HL-60 (cell line): ENCODE measurements around the gene FREM1.

Experiments
- DNase-seq, 2 experiments: peaks; one replicate each; pipeline ENCODE4 v3.0.0-alpha.2; 2010 to 2020; ENCODE audit warnings: low read depth in 1 of 2, low spot score in 1 of 2
- H3K27ac ChIP-seq: fragments of 250-450 bp; sonication (Bioruptor Pico); replicated peaks from 2 replicates; pipeline ENCODE4 v1.5.1; 2020; ENCODE audit warnings: mild to moderate bottlenecking, moderate library complexity
- H3K27me3 ChIP-seq: fragments of 250-450 bp; sonication (Bioruptor Pico); 2 replicates; pipeline ENCODE4 v1.5.1; 2021; ENCODE audit warnings: mild to moderate bottlenecking, moderate library complexity; ENCODE audit not compliant: insufficient read depth, poor library complexity, severe bottlenecking
- H3K4me3 ChIP-seq: replicated peaks from 2 replicates; pipeline ENCODE4 v1.5.1; 2011; ENCODE audit warnings: mild to moderate bottlenecking, control low read depth, low read length; ENCODE audit not compliant: insufficient read depth
- CTCF ChIP-seq: IDR thresholded peaks from one replicate; pipeline ENCODE4 v1.5.1; 2011; ENCODE audit warnings: low read length, control low read depth, inconsistent platforms; ENCODE audit not compliant: insufficient read depth
- GABPA ChIP-seq: IDR thresholded peaks from 2 replicates; pipeline ENCODE4 v1.6.1; 2012; ENCODE audit warnings: low read depth
- POLR2AphosphoS5 ChIP-seq: IDR thresholded peaks from 2 replicates; pipeline ENCODE4 v1.6.1; 2012; ENCODE audit warnings: low read depth
- REST ChIP-seq: IDR thresholded peaks from 2 replicates; pipeline ENCODE4 v1.6.1; 2012; ENCODE audit warnings: low read depth; ENCODE audit not compliant: insufficient replicate concordance
- SPI1 ChIP-seq: IDR thresholded peaks from 2 replicates; pipeline ENCODE4 v1.6.1; 2012; ENCODE audit warnings: low read depth, mild to moderate bottlenecking, borderline replicate concordance

FREM1 gene

GRCh38 chr9:14846871-14847311, 63.3 kb downstream of the FREM1 start:
- Histone ChIP-seq H3K27ac (no peak overlapping the region), H3K4me3 (no peak overlapping the region), H3K27me3 (no peaks in the 10 kb centered on the region)
- DNase-seq: peak in 1 of 2 experiments; percentile 22
- TF ChIP-seq REST: no peak
- no peak for TF ChIP-seq POLR2AphosphoS5
- TF ChIP-seq GABPA: no peak
- TF ChIP-seq CTCF: peak; percentile 10
- no peak for TF ChIP-seq SPI1

GRCh38 chr9:14843163-14843562, 67.1 kb downstream of the FREM1 start:
- H3K27ac ChIP-seq: no peak overlapping the region
- no peaks in the 10 kb centered on the region for H3K27me3 ChIP-seq
- DNase-seq: no peak
- TF ChIP-seq REST: no peak
- no peak for TF ChIP-seq GABPA
- no peak for TF ChIP-seq SPI1
- TF ChIP-seq CTCF: no peak
- no peak for TF ChIP-seq POLR2AphosphoS5
- no peak overlapping the region for H3K4me3 ChIP-seq

GRCh38 chr9:14842269-14842668, 68.0 kb downstream of the FREM1 start:
- Histone ChIP-seq H3K27ac (no peak overlapping the region), H3K27me3 (no peaks in the 10 kb centered on the region), H3K4me3 (no peak overlapping the region)
- no peak for DNase-seq
- TF ChIP-seq POLR2AphosphoS5: no peak
- TF ChIP-seq CTCF: no peak
- no peak for TF ChIP-seq SPI1
- TF ChIP-seq REST: no peak
